Measurements from ENCODE around the gene LHFPL6. TPM values are rescaled to one million over a fixed set of nuclear protein-coding genes. Genes with fewer than 3 reads are reported as not detected.

Gene LHFPL6
- total and polyA plus RNA-seq, 7 experiments from 2014 or later, result 0.92 TPM; not detected in 6

DNA sequence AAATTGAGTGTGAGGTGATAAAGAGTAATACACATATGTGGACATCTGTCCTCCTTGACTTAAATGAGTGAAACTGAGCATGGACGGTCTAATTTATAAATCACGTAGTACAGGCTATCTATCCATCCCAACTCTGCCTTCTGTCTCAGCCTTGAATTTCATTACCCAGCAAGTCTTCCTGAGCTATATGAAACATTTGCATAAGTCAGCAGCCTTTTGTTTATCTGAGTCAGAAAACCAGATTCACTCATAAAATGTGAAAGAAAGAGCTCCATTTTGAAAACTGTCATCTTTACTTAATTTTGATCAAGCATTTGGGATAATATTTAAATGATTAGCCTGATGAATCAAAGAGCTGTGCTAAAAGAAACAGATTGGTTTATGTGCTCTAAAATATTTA, 197.9 kb downstream of the LHFPL6 start:
- intact Hi-C loops (cut with micrococcal nuclease), result no loop called here
- Mint-ChIP-seq H3K27me3 (peaks cover 5 to 26% (median 13%) of the 10 kb centered on the region in 5 donors), H3K4me1 (peaks cover 0 to 1% (median 0%) of the 10 kb centered on the region in 7 donors), H3K27ac (no peak overlapping the region), H3K9me3 (peaks cover 0 to 4% (median 0%) of the 10 kb centered on the region in 11 donors), H3K36me3 (no peaks in the 10 kb centered on the region), H3K4me3 (no peak overlapping the region)
- CTCF ChIA-PET, result no interaction called here
- Histone ChIP-seq H3K4me3 (ENCODE audit: low read length) (no peak overlapping the region), H3K36me3 (ENCODE audit: control insufficient read depth in 2 of 3, insufficient read depth in 3 of 3, low read length in 3 of 3) (no peaks in the 10 kb centered on the region), H3K27me3 (ENCODE audit: control insufficient read depth in 2 of 2, insufficient read depth in 2 of 2, low read length in 2 of 2) (no peaks in the 10 kb centered on the region), H3K4me1 (ENCODE audit: control insufficient read depth in 2 of 2, insufficient read depth in 2 of 2, low read length in 2 of 2) (no peaks in the 10 kb centered on the region), H3K27ac (ENCODE audit: low read depth, low read length) (no peak overlapping the region), H3K9me3 (ENCODE audit: control insufficient read depth in 2 of 3, low read length in 3 of 3) (no peaks in the 10 kb centered on the region)
- DNase-seq (no peak), ATAC-seq (no peak)
- POLR2A ChIA-PET, result no interaction called here

GRCh38 chr13:39403106-39403505, 199.9 kb downstream of the LHFPL6 start:
- no peak overlapping the region for H3K27ac Mint-ChIP-seq
- H3K36me3 Mint-ChIP-seq, result no peaks in the 10 kb centered on the region
- no peak overlapping the region for H3K4me3 Mint-ChIP-seq
- no peak overlapping the region for H3K27ac ChIP-seq (ENCODE audit: low read depth, low read length)
- CTCF ChIA-PET, result no interaction called here
- no peaks in the 10 kb centered on the region for H3K36me3 ChIP-seq (ENCODE audit: control insufficient read depth in 2 of 3, insufficient read depth in 3 of 3, low read length in 3 of 3)
- no peaks in the 10 kb centered on the region for H3K4me1 ChIP-seq (ENCODE audit: control insufficient read depth in 2 of 2, insufficient read depth in 2 of 2, low read length in 2 of 2)
- peaks cover 0 to 22% (median 7%) of the 10 kb centered on the region in 5 donors for H3K27me3 Mint-ChIP-seq
- POLR2A ChIA-PET, result no interaction called here
- intact Hi-C loops (cut with micrococcal nuclease), result no loop called here
- H3K4me3 ChIP-seq (ENCODE audit: low read length), result no peak overlapping the region
- no peak for ATAC-seq
- H3K9me3 Mint-ChIP-seq, result peaks cover 0 to 4% (median 0%) of the 10 kb centered on the region in 11 donors
- no peak for DNase-seq
- H3K9me3 ChIP-seq (ENCODE audit: control insufficient read depth in 2 of 3, low read length in 3 of 3), result no peaks in the 10 kb centered on the region
- H3K4me1 Mint-ChIP-seq, result peaks cover 0 to 1% (median 0%) of the 10 kb centered on the region in 7 donors
- H3K27me3 ChIP-seq (ENCODE audit: control insufficient read depth in 2 of 2, insufficient read depth in 2 of 2, low read length in 2 of 2), result no peaks in the 10 kb centered on the region

DNA sequence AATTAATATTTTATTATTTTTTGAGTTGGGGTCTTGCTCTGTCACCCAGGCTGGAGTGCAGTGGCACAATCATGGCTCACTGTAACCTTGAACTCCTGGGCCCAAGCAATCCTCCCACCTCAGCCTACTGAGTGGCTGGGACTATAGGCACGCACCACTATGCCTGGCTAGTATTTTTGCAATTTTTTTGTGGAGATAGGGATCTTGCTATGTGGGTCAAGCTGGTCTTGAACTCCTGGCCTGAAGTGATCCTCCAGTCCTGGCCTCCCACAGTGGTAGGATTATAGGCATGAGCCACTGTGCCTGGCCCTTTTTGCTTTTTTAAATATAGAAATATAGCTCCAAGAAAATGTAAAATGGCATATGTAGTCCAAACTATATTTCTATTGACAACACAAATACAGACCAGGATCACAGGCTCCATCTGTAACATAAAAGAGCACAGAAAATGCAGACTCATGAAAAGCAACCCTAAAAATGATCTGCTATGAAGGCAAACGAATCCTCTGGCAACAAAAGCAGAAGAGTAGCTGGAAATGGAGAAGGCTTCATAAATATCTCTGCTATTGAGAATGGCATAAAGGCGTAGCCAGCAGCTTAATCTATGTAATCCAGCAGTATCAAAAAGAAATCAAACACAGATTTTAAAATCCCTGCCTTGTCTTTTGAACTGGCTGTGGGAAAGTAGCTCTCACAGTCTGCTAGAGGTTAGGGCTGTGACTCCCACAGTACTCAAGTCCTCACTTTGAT, 200.6 kb downstream of the LHFPL6 start:
- ChIA-PET CTCF (no interaction called here), POLR2A (no interaction called here)
- Histone ChIP-seq H3K27me3 (ENCODE audit: control insufficient read depth in 2 of 2, insufficient read depth in 2 of 2, low read length in 2 of 2) (no peaks in the 10 kb centered on the region), H3K4me3 (ENCODE audit: low read length) (no peak overlapping the region), H3K9me3 (ENCODE audit: control insufficient read depth in 2 of 3, low read length in 3 of 3) (no peaks in the 10 kb centered on the region), H3K27ac (ENCODE audit: low read depth, low read length) (no peak overlapping the region), H3K4me1 (ENCODE audit: control insufficient read depth in 2 of 2, insufficient read depth in 2 of 2, low read length in 2 of 2) (no peaks in the 10 kb centered on the region), H3K36me3 (ENCODE audit: control insufficient read depth in 2 of 3, insufficient read depth in 3 of 3, low read length in 3 of 3) (no peaks in the 10 kb centered on the region)
- peaks cover 0 to 1% (median 0%) of the 10 kb centered on the region in 7 donors for H3K4me1 Mint-ChIP-seq
- DNase-seq (no peak), ATAC-seq (no peak)
- peaks cover 0 to 20% (median 7%) of the 10 kb centered on the region in 5 donors for H3K27me3 Mint-ChIP-seq
- no peak overlapping the region for H3K4me3 Mint-ChIP-seq
- peaks cover 0 to 4% (median 0%) of the 10 kb centered on the region in 11 donors for H3K9me3 Mint-ChIP-seq
- H3K27ac Mint-ChIP-seq, result no peak overlapping the region
- intact Hi-C loops (cut with micrococcal nuclease), result no loop called here
- no peaks in the 10 kb centered on the region for H3K36me3 Mint-ChIP-seq

DNA sequence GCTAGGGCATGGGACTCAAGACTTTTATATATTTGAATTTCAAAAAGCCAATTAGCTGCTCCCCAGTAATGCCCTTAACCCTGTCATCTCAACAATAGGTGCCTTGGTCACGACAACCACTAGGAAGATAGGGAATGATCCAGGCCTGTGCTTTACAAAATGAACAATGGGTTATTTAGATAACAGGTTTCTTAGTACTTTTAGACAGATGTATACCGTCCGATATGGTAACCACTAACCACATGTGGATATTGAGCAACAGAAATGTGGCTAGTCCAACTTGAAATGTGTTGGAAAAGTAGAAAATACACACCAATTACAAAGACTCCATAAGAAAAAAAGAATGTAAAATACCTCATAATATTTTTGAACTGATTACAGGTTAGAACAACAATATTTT, 201.2 kb downstream of the LHFPL6 start:
- Histone ChIP-seq H3K9me3 (ENCODE audit: control insufficient read depth in 2 of 3, low read length in 3 of 3) (no peaks in the 10 kb centered on the region), H3K4me1 (ENCODE audit: control insufficient read depth in 2 of 2, insufficient read depth in 2 of 2, low read length in 2 of 2) (no peaks in the 10 kb centered on the region), H3K4me3 (ENCODE audit: low read length) (no peak overlapping the region), H3K36me3 (ENCODE audit: control insufficient read depth in 2 of 3, insufficient read depth in 3 of 3, low read length in 3 of 3) (no peaks in the 10 kb centered on the region), H3K27me3 (ENCODE audit: control insufficient read depth in 2 of 2, insufficient read depth in 2 of 2, low read length in 2 of 2) (no peaks in the 10 kb centered on the region), H3K27ac (ENCODE audit: low read depth, low read length) (no peak overlapping the region)
- no peak overlapping the region for H3K4me3 Mint-ChIP-seq
- intact Hi-C loops (cut with micrococcal nuclease), result no loop called here
- POLR2A ChIA-PET, result no interaction called here
- peaks cover 0 to 4% (median 0%) of the 10 kb centered on the region in 11 donors for H3K9me3 Mint-ChIP-seq
- H3K27me3 Mint-ChIP-seq, result peaks cover 0 to 16% (median 8%) of the 10 kb centered on the region in 5 donors
- H3K27ac Mint-ChIP-seq, result no peak overlapping the region
- peaks cover 0 to 1% (median 0%) of the 10 kb centered on the region in 7 donors for H3K4me1 Mint-ChIP-seq
- no peak for DNase-seq
- no peaks in the 10 kb centered on the region for H3K36me3 Mint-ChIP-seq
- CTCF ChIA-PET, result no interaction called here
- ATAC-seq, result no peak

- no peaks in the 10 kb centered on the region for H3K36me3 ChIP-seq (ENCODE audit: control insufficient read depth in 2 of 3, insufficient read depth in 3 of 3, low read length in 3 of 3)
- intact Hi-C loops (cut with micrococcal nuclease), result no loop called here
- H3K4me1 Mint-ChIP-seq, result peaks cover 0 to 1% (median 0%) of the 10 kb centered on the region in 7 donors
- peaks cover 0 to 4% (median 0%) of the 10 kb centered on the region in 11 donors for H3K9me3 Mint-ChIP-seq
- no peak overlapping the region for H3K4me3 Mint-ChIP-seq
- H3K27ac Mint-ChIP-seq, result no peak overlapping the region
- ATAC-seq, result peak; percentile 24
- H3K27ac ChIP-seq (ENCODE audit: low read depth, low read length), result no peak overlapping the region
- no peak for DNase-seq
- H3K27me3 Mint-ChIP-seq, result peaks cover 0 to 20% (median 12%) of the 10 kb centered on the region in 5 donors
- no peaks in the 10 kb centered on the region for H3K9me3 ChIP-seq (ENCODE audit: control insufficient read depth in 2 of 3, low read length in 3 of 3)
- H3K27me3 ChIP-seq (ENCODE audit: control insufficient read depth in 2 of 2, insufficient read depth in 2 of 2, low read length in 2 of 2), result no peaks in the 10 kb centered on the region
- ChIA-PET CTCF (no interaction called here), POLR2A (no interaction called here)
- H3K4me3 ChIP-seq (ENCODE audit: low read length), result no peak overlapping the region
- H3K4me1 ChIP-seq (ENCODE audit: control insufficient read depth in 2 of 2, insufficient read depth in 2 of 2, low read length in 2 of 2), result no peaks in the 10 kb centered on the region
- no peaks in the 10 kb centered on the region for H3K36me3 Mint-ChIP-seq
Measured at GRCh38 chr13:39401046-39401705, 201.8 kb downstream of the LHFPL6 start.

GRCh38 chr13:39399102-39399501, 203.9 kb downstream of the LHFPL6 start:
- ChIA-PET CTCF (no interaction called here), POLR2A (no interaction called here)
- H3K4me3 Mint-ChIP-seq, result no peak overlapping the region
- no peak overlapping the region for H3K27ac Mint-ChIP-seq
- DNase-seq (no peak), ATAC-seq (no peak)
- intact Hi-C loops (cut with micrococcal nuclease), result no loop called here
- Histone ChIP-seq H3K27ac (ENCODE audit: low read depth, low read length) (no peak overlapping the region), H3K36me3 (ENCODE audit: control insufficient read depth in 2 of 3, insufficient read depth in 3 of 3, low read length in 3 of 3) (no peaks in the 10 kb centered on the region), H3K4me1 (ENCODE audit: control insufficient read depth in 2 of 2, insufficient read depth in 2 of 2, low read length in 2 of 2) (no peaks in the 10 kb centered on the region), H3K4me3 (ENCODE audit: low read length) (no peak overlapping the region), H3K27me3 (ENCODE audit: control insufficient read depth in 2 of 2, insufficient read depth in 2 of 2, low read length in 2 of 2) (no peaks in the 10 kb centered on the region), H3K9me3 (ENCODE audit: control insufficient read depth in 2 of 3, low read length in 3 of 3) (no peaks in the 10 kb centered on the region)
- H3K27me3 Mint-ChIP-seq, result peaks cover 0 to 18% (median 5%) of the 10 kb centered on the region in 5 donors
- H3K9me3 Mint-ChIP-seq, result peaks cover 0 to 4% (median 0%) of the 10 kb centered on the region in 11 donors
- H3K4me1 Mint-ChIP-seq, result no peaks in the 10 kb centered on the region
- H3K36me3 Mint-ChIP-seq, result no peaks in the 10 kb centered on the region

DNA sequence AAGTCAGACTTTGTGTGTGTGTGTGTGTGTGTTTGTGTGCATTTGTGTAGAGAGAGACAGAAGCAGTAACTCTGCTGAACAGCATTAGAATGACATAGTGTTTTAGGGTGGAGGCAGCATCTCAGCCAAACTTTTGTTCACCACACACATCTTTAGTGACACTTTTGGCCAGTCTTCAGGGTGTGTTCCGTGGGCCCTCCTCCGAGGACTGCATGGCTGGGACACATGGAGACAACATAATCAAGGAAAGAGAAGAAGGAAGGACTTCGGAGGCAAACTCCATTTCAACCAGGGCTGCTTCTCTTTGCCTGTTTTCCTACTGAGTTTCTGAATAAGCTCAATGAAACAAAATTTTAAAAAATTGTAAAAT, 205.1 kb downstream of the LHFPL6 start:
- no peaks in the 10 kb centered on the region for H3K27me3 ChIP-seq (ENCODE audit: control insufficient read depth in 2 of 2, insufficient read depth in 2 of 2, low read length in 2 of 2)
- no peaks in the 10 kb centered on the region for H3K36me3 ChIP-seq (ENCODE audit: control insufficient read depth in 2 of 3, insufficient read depth in 3 of 3, low read length in 3 of 3)
- H3K9me3 Mint-ChIP-seq, result peaks cover 0 to 4% (median 0%) of the 10 kb centered on the region in 11 donors
- DNase-seq, result no peak
- H3K27ac ChIP-seq (ENCODE audit: low read depth, low read length), result no peak overlapping the region
- no peak overlapping the region for H3K27ac Mint-ChIP-seq
- ATAC-seq, result no peak
- no peaks in the 10 kb centered on the region for H3K36me3 Mint-ChIP-seq
- POLR2A ChIA-PET, result no interaction called here
- no peak overlapping the region for H3K4me3 ChIP-seq (ENCODE audit: low read length)
- no peaks in the 10 kb centered on the region for H3K4me1 Mint-ChIP-seq
- intact Hi-C loops (cut with micrococcal nuclease), result no loop called here
- H3K9me3 ChIP-seq (ENCODE audit: control insufficient read depth in 2 of 3, low read length in 3 of 3), result no peaks in the 10 kb centered on the region
- CTCF ChIA-PET, result no interaction called here
- H3K27me3 Mint-ChIP-seq, result peaks cover 0 to 18% (median 5%) of the 10 kb centered on the region in 5 donors
- no peak overlapping the region for H3K4me3 Mint-ChIP-seq
- H3K4me1 ChIP-seq (ENCODE audit: control insufficient read depth in 2 of 2, insufficient read depth in 2 of 2, low read length in 2 of 2), result no peaks in the 10 kb centered on the region
